Upper lobe of left lung (tissue), 6 donors: ENCODE measurements around the gene MYO9B. TPM values are rescaled to one million over a fixed set of nuclear protein-coding genes. Genes with fewer than 3 reads are reported as not detected.
A peak's percentile ranks its signal among the peaks of the same experiment; 100 is the strongest.

Experiments
- ATAC-seq, 2 donors: fragments of 200-7000 bp; cut with Tn5 transposase; one replicate each; pipeline ENCODE4 v1.9.1; 2022; ENCODE audit warnings: mild to moderate bottlenecking in 2 of 2, moderate library complexity in 2 of 2; ENCODE audit not compliant: low FRiP score in 2 of 2
- DNase-seq, 2 donors: peaks; one replicate each; pipeline ENCODE4 v3.0.0-alpha.2; 2019 to 2020
- H3K27ac ChIP-seq, 4 donors: fragments of 200-600 bp; sonication (generic); one replicate each; pipeline ENCODE4 v1.5.1; 2016 to 2019
- H3K27me3 ChIP-seq, 4 donors: fragments of 200-600 bp; sonication (generic); one replicate each; pipeline ENCODE4 v1.5.1; 2017 to 2019
- H3K36me3 ChIP-seq, 4 donors: fragments of 200-600 bp; sonication (generic); one replicate each; pipeline ENCODE4 v1.5.1; 2016 to 2019
- H3K4me1 ChIP-seq, 4 donors: fragments of 200-600 bp; sonication (generic); one replicate each; pipeline ENCODE4 v1.5.1; 2018 to 2019
- H3K4me3 ChIP-seq, 4 donors: fragments of 200-600 bp; sonication (generic); one replicate each; pipeline ENCODE4 v1.5.1; 2017 to 2019; ENCODE audit warnings: mild to moderate bottlenecking in 2 of 4, moderate library complexity in 1 of 4
- H3K9me3 ChIP-seq, 4 donors: fragments of 200-600 bp; sonication (generic); one replicate each; pipeline ENCODE4 v1.5.1; 2018 to 2019
- CTCF ChIP-seq, 6 experiments: fragments of 450-650 bp in 4 of 6; fragments of 200-600 bp in 2 of 6; sonication (generic) in 2 of 6; IDR thresholded peaks; one replicate each; pipeline ENCODE4 v1.5.1; 2016 to 2019; ENCODE audit warnings: antibody characterized with exemption in 6 of 6
- EP300 ChIP-seq, 4 donors: sonication (generic); formaldehyde crosslinking; IDR thresholded peaks; one replicate each; pipeline ENCODE4 v1.5.1; 2017; ENCODE audit warnings: antibody characterized with exemption in 4 of 4, control low read depth in 2 of 4
- POLR2A ChIP-seq, 4 donors: fragments of 450-650 bp; IDR thresholded peaks; one replicate each; pipeline ENCODE4 v1.5.1; 2016 to 2017; ENCODE audit warnings: antibody characterized with exemption in 4 of 4, mild to moderate bottlenecking in 2 of 4
- POLR2AphosphoS5 ChIP-seq, 2 donors: sonication (generic); formaldehyde crosslinking; IDR thresholded peaks; one replicate each; pipeline ENCODE4 v1.5.1; 2017; ENCODE audit warnings: antibody characterized with exemption in 2 of 2
- WGBS, 2 donors: methylation state at CpG; one replicate each; pipeline ENCODE4 v1.1.5; 2017 to 2018; 5-methylcytosine and 5-hydroxymethylcytosine counted together
- total RNA-seq, 6 donors: library from RNA; depleted of rRNA in 4 of 6; stranded (reverse); fragments of >200 nt in 4 of 6; gene quantifications; one replicate each; pipeline versions ENCODE4 v1.1.0 to v1.2.1, GENCODE V29; 2016 to 2021
- donor health status: DM: no; HTN: no; CAD: no; lungs with moderate emphysema.
- donor health status: DM: no; HTN: yes; CAD: no; lungs with severe emphysema.

Gene MYO9B
- total RNA-seq, 6 donors from 2014 or later = 72.3 to 408 (median 146) TPM

- Histone ChIP-seq H3K4me1 (peaks cover 0 to 13% (median 9%) of the 10 kb centered on the region in 4 donors), H3K27ac (peak overlapping the region in 1 of 4 donors; percentile 44), H3K27me3 (no peaks in the 10 kb centered on the region), H3K36me3 (peaks cover 0 to 12% (median 6%) of the 10 kb centered on the region in 4 donors), H3K9me3 (no peaks in the 10 kb centered on the region), H3K4me3 (peak overlapping the region in 1 of 4 donors; percentile 3)
- WGBS, 2 donors = 22 to 23% methylated on average over 15 of the region's 15 CpGs
- ATAC-seq (peak; percentile 91 to 93), DNase-seq (peak; percentile 81 to 90)
- TF ChIP-seq CTCF (IDR thresholded peaks at IDR 0.05) (peak; percentile 86 to 94 (median 90)), EP300 (IDR thresholded peaks at IDR 0.05) (no peak), POLR2AphosphoS5 (IDR thresholded peaks at IDR 0.05) (no peak), POLR2A (IDR thresholded peaks at IDR 0.05) (no peak)
Observed at GRCh38 chr19:17260842-17261325, 185.3 kb downstream of the MYO9B start.

DNA sequence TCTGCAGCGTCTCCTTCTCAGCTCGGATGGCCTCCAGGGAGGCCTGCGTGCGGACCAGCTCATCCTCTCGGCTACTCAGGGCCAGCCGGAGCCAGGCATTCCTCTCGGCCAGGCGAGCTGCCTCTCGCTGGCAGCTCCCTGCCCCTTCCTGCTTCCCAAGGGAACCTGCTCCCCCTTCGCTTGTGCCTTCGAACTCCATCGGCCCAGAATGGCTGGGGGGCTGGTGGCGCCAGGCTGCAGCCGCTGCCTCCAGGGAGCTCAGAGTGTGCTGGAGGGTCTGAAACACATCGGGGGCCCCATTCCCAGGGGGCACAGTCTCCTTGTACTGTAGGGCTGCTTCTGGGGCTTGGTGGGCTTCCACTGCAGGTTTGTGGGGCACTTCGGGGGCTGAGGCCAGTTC lies 187.0 kb downstream of the MYO9B start:
- H3K27ac ChIP-seq = peak overlapping the region in 2 of 4 donors; percentile 54 to 86

More for the DNA sequence above, 187.0 kb downstream of the MYO9B start:
- ATAC-seq = no peak
- no peaks in the 10 kb centered on the region for H3K9me3 ChIP-seq
- H3K36me3 ChIP-seq = peaks cover 0 to 12% (median 3%) of the 10 kb centered on the region in 4 donors
- no peak for TF ChIP-seq CTCF (IDR thresholded peaks at IDR 0.05)
- no peak for TF ChIP-seq POLR2A (IDR thresholded peaks at IDR 0.05)
- H3K4me3 ChIP-seq = peak overlapping the region; percentile 7 to 53 (median 44)
- peak in 1 of 2 donors; percentile 59 for DNase-seq
- peaks cover 0 to 23% (median 12%) of the 10 kb centered on the region in 4 donors for H3K4me1 ChIP-seq
- WGBS, 2 donors = 45 to 64% methylated on average over 13 to 16 of the region's 16 CpGs
- H3K27me3 ChIP-seq = no peaks in the 10 kb centered on the region

Other genes with a start within 250 kb of the MYO9B start
- gene SIN3B, start 246.4 kb upstream of the MYO9B start, total RNA-seq = 100 to 1,000 TPM in 2 of 6 donors, 10 to 100 TPM in 4; 38.2 to 385 (median 63.5) TPM
- gene F2RL3, start 186.8 kb upstream of the MYO9B start, total RNA-seq = 100 to 1,000 TPM in 1 of 6 donors, 10 to 100 TPM in 4, 1 to 10 TPM in 1; 7.3 to 130 (median 23.2) TPM
- 100 to 1,000 TPM in 1 of 6 donors, 10 to 100 TPM in 5; 35.8 to 262 (median 61.1) TPM for gene CPAMD8, start 49.0 kb upstream of the MYO9B start, total RNA-seq
- 10 to 100 TPM in 2 of 6 donors, 1 to 10 TPM in 4; 4.9 to 21.0 (median 8.7) TPM for gene HAUS8, start 325 bp upstream of the MYO9B start, total RNA-seq
- 10 to 100 TPM; 21.6 to 49.3 (median 23.9) TPM for gene USE1, start 139.6 kb downstream of the MYO9B start, total RNA-seq
- 10 to 100 TPM; 12.3 to 37.7 (median 25.8) TPM for gene OCEL1, start 150.4 kb downstream of the MYO9B start, total RNA-seq
- gene NR2F6, start 170.1 kb downstream of the MYO9B start, total RNA-seq = 10 to 100 TPM; 55.5 to 86.8 (median 63.1) TPM
- 10 to 100 TPM in 4 of 6 donors, 1 to 10 TPM in 2; 9.1 to 21.4 (median 10.7) TPM for gene USHBP1, start 189.0 kb downstream of the MYO9B start, total RNA-seq
- gene BABAM1, start 191.7 kb downstream of the MYO9B start, total RNA-seq = 10 to 100 TPM; 45.1 to 95.3 (median 82.3) TPM
- 10 to 100 TPM in 1 of 6 donors, 1 to 10 TPM in 3, under 1 TPM in 2; 0.57 to 13.6 (median 1.4) TPM for gene ANKLE1, start 206.1 kb downstream of the MYO9B start, total RNA-seq
- 10 to 100 TPM; 19.7 to 23.4 (median 21.2) TPM for gene ABHD8, start 227.6 kb downstream of the MYO9B start, total RNA-seq
- 100 to 1,000 TPM in 5 of 6 donors, 10 to 100 TPM in 1; 98.3 to 176 (median 122) TPM for gene MRPL34, start 230.1 kb downstream of the MYO9B start, total RNA-seq
- gene DDA1, start 233.8 kb downstream of the MYO9B start, total RNA-seq = 10 to 100 TPM; 11.5 to 42.8 (median 28.4) TPM